Lower leg skin (tissue), 4 donors: ENCODE measurements around the gene SLC13A3. TPM values are rescaled to one million over a fixed set of nuclear protein-coding genes. Genes with fewer than 3 reads are reported as not detected.

Experiments used
- DNase-seq, 2 donors: peaks; one replicate each; pipeline ENCODE4 v3.0.0-alpha.2; 2019; ENCODE audit warnings: low spot score in 2 of 2
- H3K4me3 ChIP-seq: fragments of 200-600 bp; sonication (generic); 2 replicates; pipeline ENCODE4 v1.5.1; 2017; ENCODE audit warnings: mild to moderate bottlenecking, low read depth; ENCODE audit not compliant: poor library complexity, severe bottlenecking
- CTCF ChIP-seq, 3 donors: fragments of 450-650 bp; IDR thresholded peaks; one replicate each; pipeline ENCODE4 v1.5.1; 2016; ENCODE audit warnings: antibody characterized with exemption in 3 of 3, mild to moderate bottlenecking in 3 of 3, moderate library complexity in 2 of 3
- POLR2A ChIP-seq, 2 donors: fragments of 450-650 bp; IDR thresholded peaks; one replicate each; pipeline ENCODE4 v1.6.1; 2016 to 2017; ENCODE audit warnings: antibody characterized with exemption in 2 of 2, mild to moderate bottlenecking in 1 of 2, moderate library complexity in 1 of 2
- WGBS, 2 donors: methylation state at CpG; one replicate each; pipeline ENCODE4 v1.1.5; 2018; 5-methylcytosine and 5-hydroxymethylcytosine counted together
- intact Hi-C: fragments of 100-400 bp; cut with DNase I; formaldehyde crosslinking; loops from one replicate; pipeline ENCODE4 v1.15.0; 2023; ENCODE audit warnings: low total_unique reads
- total RNA-seq, 4 donors: library from RNA; depleted of rRNA; stranded (reverse); fragments of >200 nt; gene quantifications; one replicate each; pipeline ENCODE4 v1.1.0, GENCODE V29; 2016

SLC13A3 gene
- total RNA-seq, 4 donors from 2014 or later, result 1.4 to 3.3 (median 1.8) TPM

- WGBS, 2 donors, result 51 to 55% methylated on average over 2 of the region's 2 CpGs
- no peak overlapping the region for H3K4me3 ChIP-seq
- no peak for TF ChIP-seq CTCF (IDR thresholded peaks at IDR 0.05)
- no peak for TF ChIP-seq POLR2A (IDR thresholded peaks at IDR 0.05)
- intact Hi-C loops, result no loop called here
- no peak for DNase-seq
These were observed 127.4 kb downstream of the SLC13A3 start for GRCh38 chr20:46523696-46524328.

- TF ChIP-seq POLR2A (IDR thresholded peaks at IDR 0.05) (no peak), CTCF (IDR thresholded peaks at IDR 0.05) (no peak)
- intact Hi-C loops, result no loop called here
- WGBS, 2 donors, result 67 to 73% methylated on average over 5 of the region's 5 CpGs
- no peak overlapping the region for H3K4me3 ChIP-seq
- DNase-seq, result no peak
These were observed 128.2 kb downstream of the SLC13A3 start for GRCh38 chr20:46523108-46523507.

GRCh38 chr20:46520976-46521579, 130.2 kb downstream of the SLC13A3 start:
- DNase-seq, result no peak
- TF ChIP-seq POLR2A (IDR thresholded peaks at IDR 0.05), result no peak
- TF ChIP-seq CTCF (IDR thresholded peaks at IDR 0.05), result no peak
- whole genome bisulfite sequencing, 2 donors, result 27 to 41% methylated on average over 4 of the region's 4 CpGs
- H3K4me3 ChIP-seq, result no peak overlapping the region
- intact Hi-C loops, result no loop called here

- intact Hi-C loops, result no loop called here
- no peak overlapping the region for H3K4me3 ChIP-seq
- TF ChIP-seq CTCF (IDR thresholded peaks at IDR 0.05) (no peak), POLR2A (IDR thresholded peaks at IDR 0.05) (no peak)
- WGBS, 2 donors, result 87 to 89% methylated on average over 4 of the region's 4 CpGs
- no peak for DNase-seq
These were observed 130.7 kb downstream of the SLC13A3 start for GRCh38 chr20:46520540-46520939.

- no peak for DNase-seq
- 56 to 76% methylated on average over 3 of the region's 3 CpGs for WGBS, 2 donors
- TF ChIP-seq POLR2A (IDR thresholded peaks at IDR 0.05) (no peak), CTCF (IDR thresholded peaks at IDR 0.05) (no peak)
- H3K4me3 ChIP-seq, result no peak overlapping the region
- intact Hi-C loops, result no loop called here
These were observed 131.7 kb downstream of the SLC13A3 start for GRCh38 chr20:46519471-46520068.
